ENCODE results near the gene PTGES3.

DNA sequence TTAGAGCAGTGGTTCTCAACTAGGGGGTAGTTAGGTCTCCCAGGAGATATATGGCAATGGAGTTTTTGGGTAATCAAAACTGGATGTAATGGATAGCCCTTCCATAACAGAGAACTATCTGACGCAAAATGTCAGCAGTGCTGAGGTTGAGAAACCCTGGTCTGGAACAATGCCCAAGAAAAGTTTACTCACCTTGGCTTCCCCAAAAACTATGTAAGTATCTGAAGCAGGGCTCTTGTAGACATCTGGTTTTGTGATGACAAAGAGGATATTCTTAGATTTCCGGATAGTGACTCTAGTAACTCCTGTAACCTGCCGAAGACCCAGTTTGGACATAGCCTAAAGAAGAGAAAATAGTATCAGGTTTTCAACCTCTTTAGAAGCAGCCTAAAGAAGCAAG, 25.3 kb upstream of the PTGES3 start:
- no peak for TF ChIP-seq JUND (IDR thresholded peaks at IDR 0.05)
- TF ChIP-seq, protein P1, sequence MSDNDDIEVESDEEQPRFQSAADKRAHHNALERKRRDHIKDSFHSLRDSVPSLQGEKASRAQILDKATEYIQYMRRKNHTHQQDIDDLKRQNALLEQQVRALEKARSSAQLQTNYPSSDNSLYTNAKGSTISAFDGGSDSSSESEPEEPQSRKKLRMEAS (IDR thresholded peaks at IDR 0.05) = no peak
- no peak for TF ChIP-seq POLR2A (IDR thresholded peaks at IDR 0.05; ENCODE audit: borderline replicate concordance, extremely low read depth, insufficient read depth, insufficient read length)
- TF ChIP-seq, protein P2, sequence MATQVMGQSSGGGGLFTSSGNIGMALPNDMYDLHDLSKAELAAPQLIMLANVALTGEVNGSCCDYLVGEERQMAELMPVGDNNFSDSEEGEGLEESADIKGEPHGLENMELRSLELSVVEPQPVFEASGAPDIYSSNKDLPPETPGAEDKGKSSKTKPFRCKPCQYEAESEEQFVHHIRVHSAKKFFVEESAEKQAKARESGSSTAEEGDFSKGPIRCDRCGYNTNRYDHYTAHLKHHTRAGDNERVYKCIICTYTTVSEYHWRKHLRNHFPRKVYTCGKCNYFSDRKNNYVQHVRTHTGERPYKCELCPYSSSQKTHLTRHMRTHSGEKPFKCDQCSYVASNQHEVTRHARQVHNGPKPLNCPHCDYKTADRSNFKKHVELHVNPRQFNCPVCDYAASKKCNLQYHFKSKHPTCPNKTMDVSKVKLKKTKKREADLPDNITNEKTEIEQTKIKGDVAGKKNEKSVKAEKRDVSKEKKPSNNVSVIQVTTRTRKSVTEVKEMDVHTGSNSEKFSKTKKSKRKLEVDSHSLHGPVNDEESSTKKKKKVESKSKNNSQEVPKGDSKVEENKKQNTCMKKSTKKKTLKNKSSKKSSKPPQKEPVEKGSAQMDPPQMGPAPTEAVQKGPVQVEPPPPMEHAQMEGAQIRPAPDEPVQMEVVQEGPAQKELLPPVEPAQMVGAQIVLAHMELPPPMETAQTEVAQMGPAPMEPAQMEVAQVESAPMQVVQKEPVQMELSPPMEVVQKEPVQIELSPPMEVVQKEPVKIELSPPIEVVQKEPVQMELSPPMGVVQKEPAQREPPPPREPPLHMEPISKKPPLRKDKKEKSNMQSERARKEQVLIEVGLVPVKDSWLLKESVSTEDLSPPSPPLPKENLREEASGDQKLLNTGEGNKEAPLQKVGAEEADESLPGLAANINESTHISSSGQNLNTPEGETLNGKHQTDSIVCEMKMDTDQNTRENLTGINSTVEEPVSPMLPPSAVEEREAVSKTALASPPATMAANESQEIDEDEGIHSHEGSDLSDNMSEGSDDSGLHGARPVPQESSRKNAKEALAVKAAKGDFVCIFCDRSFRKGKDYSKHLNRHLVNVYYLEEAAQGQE (IDR thresholded peaks at IDR 0.05; ENCODE audit: low read depth) = no peak
- TF ChIP-seq, protein P3, sequence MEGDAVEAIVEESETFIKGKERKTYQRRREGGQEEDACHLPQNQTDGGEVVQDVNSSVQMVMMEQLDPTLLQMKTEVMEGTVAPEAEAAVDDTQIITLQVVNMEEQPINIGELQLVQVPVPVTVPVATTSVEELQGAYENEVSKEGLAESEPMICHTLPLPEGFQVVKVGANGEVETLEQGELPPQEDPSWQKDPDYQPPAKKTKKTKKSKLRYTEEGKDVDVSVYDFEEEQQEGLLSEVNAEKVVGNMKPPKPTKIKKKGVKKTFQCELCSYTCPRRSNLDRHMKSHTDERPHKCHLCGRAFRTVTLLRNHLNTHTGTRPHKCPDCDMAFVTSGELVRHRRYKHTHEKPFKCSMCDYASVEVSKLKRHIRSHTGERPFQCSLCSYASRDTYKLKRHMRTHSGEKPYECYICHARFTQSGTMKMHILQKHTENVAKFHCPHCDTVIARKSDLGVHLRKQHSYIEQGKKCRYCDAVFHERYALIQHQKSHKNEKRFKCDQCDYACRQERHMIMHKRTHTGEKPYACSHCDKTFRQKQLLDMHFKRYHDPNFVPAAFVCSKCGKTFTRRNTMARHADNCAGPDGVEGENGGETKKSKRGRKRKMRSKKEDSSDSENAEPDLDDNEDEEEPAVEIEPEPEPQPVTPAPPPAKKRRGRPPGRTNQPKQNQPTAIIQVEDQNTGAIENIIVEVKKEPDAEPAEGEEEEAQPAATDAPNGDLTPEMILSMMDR (IDR thresholded peaks at IDR 0.05 in 2 of 3, conservative IDR thresholded peaks at IDR 0.05 in 1 of 3; ENCODE audit: borderline replicate concordance in 1 of 3, insufficient read depth in 1 of 3, low read depth in 2 of 3, low read length in 2 of 3) = no peak
